ENCODE data around the gene CADPS2.

- TF ChIP-seq POLR2A (IDR thresholded peaks at IDR 0.05; ENCODE audit: low read depth, low read length) (no peak), POLR2AphosphoS5 (IDR thresholded peaks at IDR 0.05; ENCODE audit: low read depth, low read length) (no peak), TAF1 (IDR thresholded peaks at IDR 0.05; ENCODE audit: borderline replicate concordance, low read depth, low read length) (no peak)
Observed at GRCh38 chr7:122453432-122453831, 432.8 kb downstream of the CADPS2 start.
